Measurements from ENCODE around the gene SIRT2. TPM values are rescaled to one million over a fixed set of nuclear protein-coding genes. Genes with fewer than 3 reads are reported as not detected.

The SIRT2 gene
- total RNA-seq, 1 experiment from 2014 or later: 8.4 TPM

DNA sequence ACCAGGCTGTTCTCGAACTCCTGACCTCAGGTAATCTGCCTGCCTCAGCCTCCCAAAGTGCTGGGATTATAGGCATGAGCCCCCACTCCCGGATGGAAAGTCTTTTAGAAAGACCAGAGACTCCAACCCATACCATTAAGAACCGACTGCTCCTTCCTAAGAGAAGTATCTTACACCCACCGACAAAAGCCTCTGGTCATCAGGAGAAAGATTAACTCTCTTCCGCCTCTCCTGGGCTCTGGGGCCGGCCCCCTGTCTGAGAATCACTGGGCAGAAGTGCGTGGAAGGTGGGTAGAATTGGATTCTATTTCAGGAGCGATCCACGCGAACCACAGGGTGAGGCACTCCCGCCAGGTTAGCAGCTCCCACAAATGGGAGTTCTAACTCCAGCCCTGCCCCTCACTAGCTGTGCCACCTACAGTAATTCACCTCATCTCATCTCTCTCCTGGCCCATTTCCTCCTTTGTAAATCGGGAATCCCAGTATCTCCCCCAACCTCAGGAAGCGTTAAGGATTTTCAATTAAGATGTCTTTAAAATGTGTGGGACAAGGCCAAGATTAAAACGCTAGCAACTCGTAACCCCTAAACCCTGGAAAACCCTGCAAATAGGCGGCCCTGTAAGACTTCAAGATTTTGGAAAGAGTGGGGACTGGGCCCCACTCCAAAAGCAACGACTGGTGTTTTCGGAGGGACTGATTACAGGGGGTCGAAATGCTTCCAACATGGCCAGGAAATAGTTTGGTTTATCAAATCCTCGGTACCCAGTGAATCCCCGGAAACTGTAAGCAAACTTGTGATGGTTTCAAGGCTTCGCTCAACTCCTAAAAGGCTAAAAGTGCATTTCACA, 50.9 kb downstream of the SIRT2 start:
- Histone ChIP-seq H3K23ac (ENCODE audit: insufficient read length, low read depth, low read length) (no peak overlapping the region), H3K27me3 (ENCODE audit: insufficient read depth, low read length) (no peaks in the 10 kb centered on the region), H3K9ac (ENCODE audit: extremely low read depth, insufficient read length, low read length) (peak overlapping the region; percentile 96), H3K4me2 (ENCODE audit: insufficient read depth, insufficient read length, low read length) (peak overlapping the region; percentile 87), H3K18ac (ENCODE audit: insufficient read length, low read depth, low read length) (peak overlapping the region; percentile 64), H4K20me1 (ENCODE audit: control insufficient read depth, insufficient read depth, insufficient read length) (peaks cover 4% of the 10 kb centered on the region), H3K9me3 (ENCODE audit: control insufficient read depth, low read depth, low read length) (no peaks in the 10 kb centered on the region), H3K23me2 (ENCODE audit: insufficient read length, low read depth, low read length, poor library complexity, severe bottlenecking) (peaks cover 26% of the 10 kb centered on the region), H2AK5ac (ENCODE audit: insufficient read length, low read length) (no peak overlapping the region), H3K4me1 (ENCODE audit: insufficient read depth, low read length) (no peaks in the 10 kb centered on the region), H2AFZ (ENCODE audit: low read length) (no peak overlapping the region), H3K27ac (ENCODE audit: insufficient read length, low read depth, low read length) (peak overlapping the region; percentile 36), H2BK15ac (ENCODE audit: low read depth, low read length) (no peak overlapping the region), H3K4ac (ENCODE audit: low read depth, low read length) (peak overlapping the region; percentile 29; the same call in 1 of the 2 replicates), H2BK12ac (ENCODE audit: insufficient read length, low read depth, low read length) (no peak overlapping the region), H2BK5ac (ENCODE audit: insufficient read length, low read length) (no peak overlapping the region), H3K79me1 (ENCODE audit: insufficient read depth, low read depth, low read length, poor library complexity, severe bottlenecking) (peaks cover 8% of the 10 kb centered on the region), H4K5ac (ENCODE audit: insufficient read length, low read depth, low read length) (no peak overlapping the region), H3T11ph (ENCODE audit: low read length) (no peak overlapping the region), H3K56ac (ENCODE audit: insufficient read length, low read depth, low read length) (no peak overlapping the region), H3K79me2 (ENCODE audit: insufficient read depth, low read length) (peaks cover 18% of the 10 kb centered on the region), H2BK120ac (ENCODE audit: low read depth, low read length, poor library complexity, severe bottlenecking) (no peak overlapping the region), H3K14ac (ENCODE audit: insufficient read depth, low read length) (peak overlapping the region; percentile 88; the same call in 1 of the 2 replicates), H4K8ac (replicated peaks; ENCODE audit: insufficient read length, low read depth, low read length) (no peak overlapping the region), H2BK20ac (ENCODE audit: low read depth, low read length, poor library complexity, severe bottlenecking) (no peak overlapping the region), H4K91ac (ENCODE audit: insufficient read length, low read depth, low read length) (no peak overlapping the region)
- H3K9me3 Mint-ChIP-seq: peaks cover 0 to 5% of the 10 kb centered on the region in 2 experiments; a peak in 2 of 5 replicates
- WGBS (ENCODE audit: extremely low coverage, insufficient read length, low lambda C conversion rate): no CpG with 5 or more reads among the region's 22 CpGs
- H3K27me3 Mint-ChIP-seq (ENCODE audit: low read depth): peaks cover 3% of the 10 kb centered on the region; the same call in 1 of the 2 replicates
- H3K4me1 Mint-ChIP-seq: peaks cover 36 to 42% of the 10 kb centered on the region in 2 experiments
- H3K4me3 Mint-ChIP-seq: peak overlapping the region; percentile 92 to 95
- H3K27ac Mint-ChIP-seq: peak overlapping the region; percentile 95 to 98 (median 97); a peak in 6 of 7 replicates
- TF ChIP-seq, protein P1, sequence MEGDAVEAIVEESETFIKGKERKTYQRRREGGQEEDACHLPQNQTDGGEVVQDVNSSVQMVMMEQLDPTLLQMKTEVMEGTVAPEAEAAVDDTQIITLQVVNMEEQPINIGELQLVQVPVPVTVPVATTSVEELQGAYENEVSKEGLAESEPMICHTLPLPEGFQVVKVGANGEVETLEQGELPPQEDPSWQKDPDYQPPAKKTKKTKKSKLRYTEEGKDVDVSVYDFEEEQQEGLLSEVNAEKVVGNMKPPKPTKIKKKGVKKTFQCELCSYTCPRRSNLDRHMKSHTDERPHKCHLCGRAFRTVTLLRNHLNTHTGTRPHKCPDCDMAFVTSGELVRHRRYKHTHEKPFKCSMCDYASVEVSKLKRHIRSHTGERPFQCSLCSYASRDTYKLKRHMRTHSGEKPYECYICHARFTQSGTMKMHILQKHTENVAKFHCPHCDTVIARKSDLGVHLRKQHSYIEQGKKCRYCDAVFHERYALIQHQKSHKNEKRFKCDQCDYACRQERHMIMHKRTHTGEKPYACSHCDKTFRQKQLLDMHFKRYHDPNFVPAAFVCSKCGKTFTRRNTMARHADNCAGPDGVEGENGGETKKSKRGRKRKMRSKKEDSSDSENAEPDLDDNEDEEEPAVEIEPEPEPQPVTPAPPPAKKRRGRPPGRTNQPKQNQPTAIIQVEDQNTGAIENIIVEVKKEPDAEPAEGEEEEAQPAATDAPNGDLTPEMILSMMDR (conservative IDR thresholded peaks at IDR 0.05): no peak
- peaks cover 51 to 56% (median 56%) of the 10 kb centered on the region in 3 experiments for H3K36me3 Mint-ChIP-seq (ENCODE audit: insufficient read depth in 1 of 3, low read depth in 3 of 3)
- DNase-seq: no peak

All from H9 (cell line).